HG02981 (cell line): ENCODE data around the gene SART1.
"Not testable (repeated sequence)": the region's sequence is repeated elsewhere in the genome, so short reads cannot be mapped to it uniquely, and the experiment has no call there.

Experiments used
- ATAC-seq: cut with Tn5 transposase; IDR thresholded peaks from one replicate; pipeline ENCODE4 v1.9.1; 2021; ENCODE audit warnings: mild to moderate bottlenecking, moderate library complexity; ENCODE audit not compliant: unreplicated experiment

SART1 gene

GRCh38 chr11:66014804-66015453, 53.4 kb downstream of the SART1 start:
- no peak for ATAC-seq

DNA sequence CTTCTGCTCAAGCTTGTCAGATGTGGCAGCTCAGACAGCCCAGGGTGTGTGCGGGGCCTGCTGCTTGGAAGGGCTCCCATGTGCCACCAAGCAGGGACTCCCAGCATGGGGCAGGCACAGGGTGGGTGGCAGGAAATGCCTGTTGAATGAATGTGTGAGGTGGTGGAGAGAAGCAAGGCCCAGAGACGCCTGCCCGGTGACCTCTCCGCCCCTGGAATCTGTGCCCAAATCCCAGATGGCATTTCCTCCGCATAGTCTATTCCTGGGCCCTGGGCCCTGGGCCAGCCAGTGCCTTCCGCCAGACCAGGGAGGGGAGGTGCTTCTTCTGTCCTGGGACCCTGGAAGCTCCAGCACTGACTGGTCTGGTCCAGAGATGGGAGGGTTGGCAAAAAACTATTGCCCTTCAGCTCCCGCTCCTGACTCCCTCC, 53.9 kb downstream of the SART1 start:
- ATAC-seq, result no peak

DNA sequence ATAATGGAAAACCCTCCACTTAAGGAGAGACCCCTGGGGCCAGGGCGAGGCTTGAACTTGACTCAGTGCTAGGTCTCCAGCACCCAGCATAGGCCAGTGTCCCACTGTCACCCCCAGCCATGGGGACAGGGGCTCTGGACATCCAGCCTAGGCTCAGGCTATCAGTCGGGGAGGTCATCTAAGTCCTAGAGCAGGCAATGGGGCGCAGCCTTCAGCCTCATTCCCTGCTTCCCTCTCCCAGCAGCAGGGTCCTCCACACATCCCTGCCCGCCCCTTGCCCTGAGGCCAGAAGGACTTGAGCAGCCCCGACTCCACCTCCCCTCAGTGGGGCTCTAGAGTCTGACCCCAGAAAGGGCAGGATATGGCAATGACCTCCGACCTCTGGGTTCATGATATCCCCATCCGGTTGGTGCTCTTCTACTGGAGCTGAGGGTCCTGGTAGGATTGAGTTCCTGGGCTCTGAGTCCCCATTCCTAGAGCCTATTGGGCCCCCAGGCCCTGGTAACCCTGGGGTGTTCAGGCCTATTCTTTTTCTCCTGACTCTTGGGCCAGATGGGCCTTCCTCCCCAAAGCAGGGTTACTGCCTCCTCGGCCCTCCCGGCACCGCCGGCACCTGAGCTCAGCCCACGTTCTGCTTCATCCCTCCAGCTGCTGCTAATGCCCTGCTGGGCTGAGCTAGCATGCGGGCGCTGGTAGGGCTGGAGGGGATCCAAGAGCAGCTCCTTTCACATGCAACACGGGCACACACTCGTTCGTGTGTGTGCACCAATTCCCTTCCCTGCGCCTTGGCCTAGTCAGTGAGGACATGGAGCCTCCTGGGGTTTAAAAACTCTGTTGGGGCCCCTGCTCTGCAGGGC, 54.6 kb downstream of the SART1 start:
- ATAC-seq, result no peak

- no peak for ATAC-seq
Measured at GRCh38 chr11:66016793-66017177, 55.3 kb downstream of the SART1 start.

DNA sequence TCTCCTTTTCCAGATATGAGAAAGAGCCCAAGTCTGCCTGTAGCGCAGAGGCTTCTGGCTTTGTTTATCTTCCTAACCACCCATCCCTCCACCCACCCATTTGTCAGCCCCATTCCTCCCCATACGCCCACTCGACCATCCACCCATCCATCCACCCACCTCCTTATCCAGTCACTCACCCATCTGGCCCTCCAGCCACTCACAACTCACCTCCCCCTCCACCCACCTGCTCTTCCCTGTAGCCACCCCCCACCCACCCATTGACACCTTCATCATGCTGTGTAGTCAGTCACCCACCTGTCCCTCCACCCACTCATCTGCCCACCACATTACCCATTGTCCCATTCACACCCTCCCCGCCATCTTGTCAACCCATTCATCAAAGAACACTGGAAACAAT, 55.8 kb downstream of the SART1 start:
- ATAC-seq, result no peak

DNA sequence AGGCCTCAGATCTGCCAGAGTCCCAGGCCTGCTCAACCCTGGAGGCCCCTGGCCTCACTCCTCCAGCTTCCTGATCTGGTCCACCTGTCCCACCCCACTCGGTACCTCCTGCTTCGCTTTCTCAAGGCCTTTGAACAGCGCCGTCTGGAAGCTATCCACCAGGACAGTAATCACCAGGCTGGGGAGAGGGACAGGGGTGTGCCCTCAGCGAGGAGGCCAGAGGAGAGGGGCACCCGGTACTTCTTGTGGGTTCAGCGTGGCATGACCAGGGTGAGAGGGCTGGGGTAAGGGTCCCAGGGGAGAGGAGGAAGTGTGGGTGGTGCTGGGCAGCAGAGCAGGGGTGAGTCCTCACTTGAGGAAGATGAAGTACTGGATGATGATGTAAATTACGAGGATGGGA, 58.7 kb downstream of the SART1 start:
- no peak for ATAC-seq

DNA sequence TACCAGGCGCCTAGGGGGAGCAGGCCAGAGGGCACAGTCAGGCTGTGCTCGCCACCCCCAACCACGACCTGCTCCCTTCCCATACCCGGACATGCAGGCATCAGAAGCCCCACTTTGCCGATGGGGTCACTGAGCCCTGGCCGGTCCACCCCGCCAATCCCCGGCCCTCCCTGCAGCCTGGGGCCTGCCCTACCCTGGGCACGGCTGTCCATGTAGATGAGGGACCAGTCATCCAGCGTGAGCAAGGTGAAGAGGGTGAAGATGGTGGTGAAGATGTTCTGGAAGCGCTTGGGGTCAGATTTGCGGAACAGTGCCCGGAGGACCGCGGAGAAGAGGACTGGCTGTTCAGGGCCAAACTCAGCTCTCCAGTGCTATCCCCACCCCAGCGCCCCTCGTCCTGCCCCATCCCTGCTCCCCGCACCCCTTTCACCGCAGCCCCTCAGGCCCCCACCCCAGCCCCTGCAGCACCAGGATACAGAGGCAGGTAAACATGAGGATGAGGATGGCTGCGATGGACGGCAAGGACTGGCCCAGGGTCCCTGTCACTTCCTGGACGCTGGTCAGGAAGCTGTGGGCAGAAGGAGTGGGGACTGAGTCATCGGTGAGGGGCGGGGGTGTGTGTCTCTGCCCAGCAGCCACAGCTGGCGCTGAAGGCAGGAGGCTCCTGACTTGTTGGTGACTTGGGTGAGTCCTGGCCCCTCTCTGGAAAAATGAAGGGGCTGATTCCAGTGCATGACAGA, 59.3 kb downstream of the SART1 start:
- ATAC-seq, result no peak

DNA sequence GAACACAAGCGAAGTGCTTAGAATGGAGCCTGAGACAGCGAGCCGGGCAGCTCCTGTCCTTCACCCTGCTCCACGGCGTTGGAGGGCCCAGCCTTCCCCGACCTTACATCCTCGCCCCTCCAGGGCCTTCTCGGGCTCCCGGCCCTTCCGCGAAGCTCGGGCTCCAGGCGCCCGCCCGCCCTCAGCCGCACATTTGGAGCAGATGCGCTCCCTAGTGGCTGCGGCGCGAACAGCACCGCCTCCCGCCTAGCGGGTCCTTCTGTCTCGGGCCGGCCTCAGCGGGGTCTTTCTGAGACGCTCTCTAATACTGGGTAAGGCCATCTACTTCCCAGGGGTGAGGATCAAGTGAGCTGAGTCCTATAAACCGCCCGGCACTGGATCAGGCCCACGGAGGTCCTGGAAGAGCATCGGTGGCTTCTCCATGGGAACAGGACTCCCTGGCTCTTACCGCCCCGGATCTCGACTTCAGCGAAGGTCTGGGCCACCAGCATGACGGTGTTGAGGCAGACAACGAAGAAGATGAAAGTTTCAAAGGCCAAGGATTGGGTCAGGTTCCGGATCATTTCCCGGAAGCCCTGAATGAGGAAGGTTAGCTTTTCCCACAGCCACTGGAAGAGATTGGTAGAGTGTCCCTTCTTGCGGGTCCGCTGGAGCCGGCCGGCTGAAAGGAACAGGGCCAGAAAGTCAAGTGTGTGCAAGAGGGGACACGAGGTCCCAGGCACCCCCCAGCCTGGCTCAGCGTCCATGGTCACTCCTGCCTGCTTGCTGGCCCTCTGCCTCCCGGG, 61.1 kb downstream of the SART1 start:
- ATAC-seq, result no peak

- not testable (repeated sequence) for ATAC-seq
Measured at GRCh38 chr11:66023186-66023440, 61.6 kb downstream of the SART1 start.

DNA sequence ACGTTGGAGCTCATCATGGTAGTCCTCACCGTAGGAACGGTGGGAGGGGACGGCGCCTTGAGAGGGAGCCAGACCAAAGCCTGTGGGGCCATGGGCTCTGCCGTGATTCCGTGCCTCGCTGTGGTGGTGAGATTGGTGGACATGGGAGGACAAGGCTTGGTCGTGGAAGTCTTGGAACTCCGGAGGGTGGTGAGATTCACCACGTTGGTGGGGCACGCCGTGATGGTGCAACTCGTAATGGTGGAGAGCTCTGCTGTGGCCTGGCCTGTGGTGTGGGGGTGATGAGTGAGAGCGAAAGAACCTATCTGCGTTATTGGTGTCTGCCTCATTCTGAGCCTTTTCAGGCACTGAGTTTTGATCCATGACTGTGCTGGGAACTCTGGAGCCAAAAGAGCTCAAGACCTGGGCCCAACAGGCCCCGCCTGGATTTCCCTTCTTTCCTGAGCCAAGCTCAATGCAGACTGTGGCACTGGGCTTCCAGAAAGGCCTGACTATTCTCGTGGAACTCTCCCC, 64.5 kb downstream of the SART1 start, which contains the start of gene CATSPER1:
Gene CATSPER1, minus strand, starts transcription at position 463 of the 513 bp plus-strand sequence. Its CDS starts 100 bp downstream, at position 363.
- ATAC-seq, result no peak
